CD4-positive, alpha-beta T cell treated with Interleukin-21 for 1 hour (primary cell): ENCODE data around the gene RSPH3.
"Not testable (repeated sequence)": the region's sequence is repeated elsewhere in the genome, so short reads cannot be mapped to it uniquely, and the experiment has no call there.

Source experiments
- DNase-seq: peaks from one replicate; pipeline ENCODE4 v3.0.0-alpha.2; 2020

RSPH3 gene

GRCh38 chr6:159023893-159024292 is 23.9 kb upstream of the RSPH3 start:
- DNase-seq = no peak

GRCh38 chr6:159020011-159020410 is 20.0 kb upstream of the RSPH3 start:
- DNase-seq = no peak

- no peak for DNase-seq
These were observed 18.0 kb upstream of the RSPH3 start for GRCh38 chr6:159017757-159018559.

GRCh38 chr6:159014406-159014805 is 14.4 kb upstream of the RSPH3 start:
- no peak for DNase-seq

GRCh38 chr6:159013229-159013628 is 13.2 kb upstream of the RSPH3 start:
- DNase-seq = no peak

- DNase-seq = no peak
These were observed 12.2 kb upstream of the RSPH3 start for GRCh38 chr6:159012201-159012600.

GRCh38 chr6:159010037-159010612 is 10.1 kb upstream of the RSPH3 start:
- DNase-seq = not testable (repeated sequence)

- peak; percentile 74 for DNase-seq
These were observed 8.8 kb upstream of the RSPH3 start for GRCh38 chr6:159008656-159009288.

GRCh38 chr6:159007510-159007909 is 7.5 kb upstream of the RSPH3 start:
- DNase-seq = no peak

- no peak for DNase-seq
These were observed 5.4 kb upstream of the RSPH3 start for GRCh38 chr6:159005436-159005835.

GRCh38 chr6:159004592-159004991 is 4.6 kb upstream of the RSPH3 start:
- no peak for DNase-seq

GRCh38 chr6:159002432-159003155 is 2.6 kb upstream of the RSPH3 start:
- no peak for DNase-seq

GRCh38 chr6:158999154-158999665 is 792 bp downstream of the RSPH3 start:
- no peak for DNase-seq

GRCh38 chr6:158996856-158997255 is 3.1 kb downstream of the RSPH3 start:
- DNase-seq = no peak

- no peak for DNase-seq
These were observed 6.4 kb downstream of the RSPH3 start for GRCh38 chr6:158993639-158994038.

- DNase-seq = no peak
These were observed 8.8 kb downstream of the RSPH3 start for GRCh38 chr6:158991017-158991723.

GRCh38 chr6:158989711-158990110 is 10.3 kb downstream of the RSPH3 start:
- DNase-seq = not testable (repeated sequence)

- DNase-seq = no peak
These were observed 11.5 kb downstream of the RSPH3 start for GRCh38 chr6:158988477-158988876.

GRCh38 chr6:158987657-158988056 is 12.3 kb downstream of the RSPH3 start:
- DNase-seq = no peak

- DNase-seq = no peak
These were observed 21.2 kb downstream of the RSPH3 start for GRCh38 chr6:158978757-158979156.

GRCh38 chr6:158977382-158977781 is 22.6 kb downstream of the RSPH3 start:
- no peak for DNase-seq
